ENCODE data around the gene GTF3C5.

Gene GTF3C5

DNA sequence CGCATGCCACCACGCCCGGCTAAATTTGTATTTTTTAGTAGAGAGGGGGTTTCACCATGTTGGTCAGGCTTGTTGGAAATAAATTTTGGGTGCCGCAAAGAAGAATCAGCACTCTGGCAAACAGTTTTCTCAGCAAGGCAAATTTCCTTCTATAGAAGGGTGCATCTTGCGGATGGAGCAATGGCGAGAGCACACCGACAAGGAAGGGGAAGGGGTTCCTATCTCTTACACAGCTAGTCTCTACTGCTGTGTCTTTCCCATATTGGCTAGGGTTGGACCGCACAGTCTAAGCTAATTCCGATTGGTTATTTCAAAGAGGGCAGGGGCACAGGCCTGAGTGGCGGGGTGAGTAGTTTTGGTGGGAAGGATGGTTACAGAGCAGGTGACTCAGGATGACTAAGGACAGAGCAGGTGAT is 707 bp downstream of the GTF3C5 start:
- DNase-seq: no peak

DNA sequence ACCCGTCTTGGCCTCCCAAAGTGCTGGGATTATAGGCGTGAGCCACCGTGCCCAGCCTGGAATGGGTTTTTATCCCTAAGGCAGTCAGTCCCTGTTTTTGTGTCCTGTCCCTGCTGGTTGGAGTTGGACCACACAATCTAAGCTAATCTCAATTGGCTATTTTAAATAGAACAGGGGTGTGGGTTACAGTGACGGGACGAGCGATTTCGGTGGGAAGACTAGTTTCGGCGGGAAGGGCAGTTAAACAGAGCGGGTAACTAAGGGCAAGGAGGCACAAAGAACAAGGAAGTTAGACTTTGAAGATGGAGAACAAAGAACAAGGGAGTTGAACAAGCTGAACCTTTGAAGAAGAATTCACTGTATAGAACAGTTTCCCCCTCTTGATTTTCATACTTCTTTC is 1.4 kb downstream of the GTF3C5 start:
- DNase-seq: no peak

DNA sequence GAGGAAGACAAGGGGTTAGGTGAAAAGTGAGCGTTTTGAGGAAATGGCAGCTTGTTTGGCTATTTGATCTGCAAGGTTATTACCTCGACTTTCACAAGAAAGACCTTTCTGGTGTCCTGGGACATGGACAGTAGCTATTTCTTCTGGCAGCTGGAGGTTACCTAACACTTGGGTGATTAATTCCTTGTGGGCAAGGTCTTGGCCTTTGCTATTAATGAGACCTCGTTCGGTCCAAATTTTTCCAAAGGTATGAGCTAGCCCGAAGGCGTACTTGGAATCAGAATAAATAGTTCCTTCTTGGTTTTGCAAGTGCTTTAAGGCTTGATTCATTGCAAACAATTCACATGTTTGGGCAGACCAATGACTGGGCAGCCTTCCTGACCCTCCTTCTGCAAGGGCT is 4.9 kb downstream of the GTF3C5 start:
- DNase-seq: no peak

DNA sequence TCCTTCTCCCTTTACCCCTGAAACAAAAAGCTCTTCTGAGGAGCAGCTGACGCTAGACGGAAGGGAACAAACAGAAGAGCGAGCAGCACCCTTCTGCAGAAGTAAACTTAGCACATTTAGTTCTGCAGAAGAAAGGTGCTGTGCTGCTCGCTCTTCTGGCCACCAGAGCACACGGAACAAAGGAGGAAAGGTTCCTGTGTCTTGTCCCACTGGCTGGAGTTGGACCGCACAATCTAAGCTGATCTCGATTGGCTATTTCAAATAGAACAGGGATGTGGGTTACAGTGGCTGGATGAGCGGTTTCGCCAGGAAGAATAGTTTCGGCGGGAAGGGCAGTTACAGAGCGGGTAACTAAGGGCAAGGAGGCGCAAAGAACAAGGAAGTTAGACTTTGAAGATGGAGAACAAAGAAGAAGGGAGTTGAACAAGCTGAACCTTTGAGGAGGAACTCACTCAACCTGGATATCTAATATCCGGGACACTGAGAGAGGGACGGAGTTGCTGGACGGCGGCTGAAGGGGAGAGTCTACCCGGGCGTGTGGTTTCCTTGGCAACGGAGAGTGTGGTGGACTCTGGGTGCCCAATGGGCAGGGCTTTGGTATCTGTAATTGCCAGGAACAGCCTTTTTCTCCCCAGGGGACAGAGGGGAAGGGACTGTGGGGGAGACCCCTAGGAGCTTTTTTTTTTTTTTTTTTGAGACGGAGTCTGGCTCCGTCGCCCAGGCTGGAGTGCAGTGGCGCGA is 7.1 kb downstream of the GTF3C5 start:
- DNase-seq: no peak

DNA sequence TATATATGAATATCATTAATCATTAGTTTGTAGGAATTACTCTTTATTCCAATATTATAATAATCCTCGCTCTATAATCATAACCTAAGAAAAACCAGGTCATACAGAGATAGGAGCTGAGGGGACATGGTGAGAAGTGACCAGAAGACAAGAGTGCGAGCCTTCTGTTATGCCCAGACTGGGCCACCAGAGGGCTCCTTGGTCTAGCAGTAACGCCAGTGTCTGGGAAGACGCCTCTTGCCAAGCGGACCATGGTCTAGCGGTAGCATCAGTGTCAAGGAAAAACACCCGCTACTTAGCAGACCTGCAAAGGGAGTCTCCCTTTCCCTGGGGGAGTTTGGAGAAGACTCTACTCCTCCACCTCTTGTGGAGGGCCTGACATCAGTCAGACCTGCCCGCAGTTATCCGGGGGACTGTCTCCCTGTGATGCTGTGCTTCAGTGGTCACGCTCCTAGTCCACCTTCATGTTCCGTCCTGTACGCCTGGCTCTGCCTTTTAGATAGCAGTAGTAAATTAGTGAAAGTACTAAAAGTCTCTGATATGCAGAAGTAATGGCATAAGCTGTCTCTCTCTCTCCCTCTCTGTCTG is 10.2 kb downstream of the GTF3C5 start:
- peak; percentile 39 to 43 for DNase-seq

DNA sequence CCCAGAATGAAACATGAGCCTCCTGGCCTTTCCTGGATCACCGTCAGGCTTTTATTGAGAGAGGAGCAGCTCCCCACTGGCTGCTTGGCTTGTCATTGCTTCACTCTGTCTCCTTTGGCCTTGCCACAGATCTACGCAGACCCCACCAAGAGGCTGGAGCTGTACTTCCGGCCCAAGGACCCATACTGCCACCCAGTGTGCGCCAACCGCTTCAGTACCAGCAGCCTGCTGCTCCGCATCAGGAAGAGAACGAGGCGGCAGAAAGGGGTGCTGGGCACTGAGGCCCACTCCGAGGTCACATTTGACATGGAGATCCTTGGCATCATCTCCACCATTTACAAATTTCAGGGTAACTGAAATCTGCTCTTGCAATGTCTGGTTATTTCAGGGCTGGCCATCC is 11.2 kb downstream of the GTF3C5 start:
- no peak for DNase-seq

DNA sequence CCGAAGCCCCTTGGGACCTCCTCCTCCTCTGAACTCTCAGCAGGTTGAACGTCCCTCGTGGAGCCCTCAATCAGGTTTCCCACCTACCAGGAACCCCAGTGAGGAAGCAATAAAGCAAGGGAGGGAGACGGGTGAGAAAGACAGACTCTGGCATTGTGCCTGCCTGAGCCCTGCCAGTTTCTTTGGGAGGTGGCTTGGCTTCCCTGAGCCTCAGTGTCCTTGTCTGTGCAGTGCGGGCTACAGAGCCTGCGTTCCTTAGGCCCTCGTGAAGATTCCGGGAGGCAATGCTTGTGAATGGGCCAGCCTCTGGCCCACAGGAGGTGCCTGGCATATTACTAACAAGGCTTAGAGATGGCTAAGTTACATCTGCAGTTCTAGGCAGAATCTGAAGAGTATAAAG is 11.9 kb downstream of the GTF3C5 start:
- DNase-seq: no peak

DNA sequence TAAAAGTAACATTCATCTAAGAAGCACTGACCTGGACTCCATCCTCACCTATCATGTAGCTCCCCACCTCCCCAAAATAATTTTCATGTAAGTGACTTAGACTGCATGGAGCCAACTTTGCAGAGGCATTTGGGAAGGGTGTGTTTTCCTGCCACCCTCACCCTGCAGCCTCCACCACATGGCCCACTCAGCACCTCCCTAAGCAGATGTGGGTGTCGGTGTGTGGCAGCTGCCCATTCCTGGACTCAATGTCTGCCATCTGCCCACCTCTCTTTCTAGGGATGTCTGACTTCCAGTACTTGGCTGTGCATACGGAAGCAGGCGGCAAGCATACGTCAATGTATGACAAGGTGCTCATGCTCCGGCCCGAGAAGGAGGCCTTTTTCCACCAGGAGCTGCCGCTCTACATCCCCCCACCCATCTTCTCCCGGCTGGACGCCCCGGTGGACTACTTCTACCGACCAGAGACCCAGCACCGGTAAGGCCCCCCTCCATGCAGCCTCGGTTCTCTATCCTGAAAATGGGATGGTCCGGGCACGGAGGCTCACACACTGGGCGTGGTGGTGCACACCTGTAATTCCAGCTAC is 12.7 kb downstream of the GTF3C5 start:
- no peak for DNase-seq

DNA sequence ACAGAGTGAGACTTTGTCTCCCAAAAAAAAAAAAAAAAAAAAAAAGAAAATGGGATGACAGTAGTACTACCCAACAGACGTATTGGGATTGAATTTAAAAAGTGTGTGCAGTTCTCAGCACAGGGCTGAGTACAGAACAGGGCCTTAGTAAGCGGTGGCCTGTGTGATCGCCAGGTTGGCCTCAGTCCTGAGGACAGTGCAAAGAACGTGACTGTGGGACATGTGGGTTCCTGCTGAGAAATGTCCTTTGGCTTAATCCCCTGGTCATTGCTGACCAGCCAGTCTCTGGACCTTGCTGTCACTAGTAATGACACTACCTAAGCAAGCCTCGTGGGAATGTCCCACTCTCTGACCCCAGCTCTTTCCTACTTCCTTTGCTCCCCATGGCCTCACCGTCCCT is 13.3 kb downstream of the GTF3C5 start:
- no peak for DNase-seq

DNA sequence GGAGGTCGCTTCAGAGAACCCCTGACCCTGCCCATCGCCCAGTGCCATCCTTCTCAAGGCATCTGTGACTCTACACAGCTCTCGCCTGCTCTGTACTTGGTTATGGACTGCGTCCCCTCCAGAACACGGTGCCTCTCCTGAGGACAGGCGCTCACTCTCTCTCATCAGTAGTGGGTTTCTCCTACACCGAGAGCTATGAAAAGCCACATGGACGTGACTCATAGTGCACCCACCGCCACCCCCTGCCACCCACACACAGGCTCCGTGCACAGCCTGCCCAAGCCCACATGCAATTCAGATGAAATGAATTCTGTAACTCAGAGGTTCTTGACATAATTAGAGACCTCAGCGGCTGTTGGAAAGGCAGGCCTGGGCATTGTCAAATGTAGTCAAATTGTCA is 13.9 kb downstream of the GTF3C5 start:
- no peak for DNase-seq

DNA sequence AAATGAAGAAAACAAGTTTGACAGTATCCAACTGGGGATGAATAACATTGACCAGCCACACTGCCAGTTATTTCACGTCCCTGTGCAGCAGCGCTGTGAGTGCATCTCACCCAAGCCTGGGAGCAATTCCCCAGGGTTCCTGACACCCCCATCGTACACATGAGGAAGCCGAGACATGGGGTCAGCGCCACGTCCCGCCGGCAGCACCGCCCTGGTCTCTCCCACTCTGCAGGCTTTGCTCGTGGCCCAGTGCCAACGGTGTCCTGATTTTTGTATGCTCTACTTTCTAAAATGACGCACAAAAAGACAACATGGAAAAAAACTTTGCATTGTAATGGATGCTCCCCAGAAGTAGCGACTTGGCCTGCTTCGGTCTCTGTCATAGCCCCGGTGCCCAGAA is 14.3 kb downstream of the GTF3C5 start:
- DNase-seq: no peak

DNA sequence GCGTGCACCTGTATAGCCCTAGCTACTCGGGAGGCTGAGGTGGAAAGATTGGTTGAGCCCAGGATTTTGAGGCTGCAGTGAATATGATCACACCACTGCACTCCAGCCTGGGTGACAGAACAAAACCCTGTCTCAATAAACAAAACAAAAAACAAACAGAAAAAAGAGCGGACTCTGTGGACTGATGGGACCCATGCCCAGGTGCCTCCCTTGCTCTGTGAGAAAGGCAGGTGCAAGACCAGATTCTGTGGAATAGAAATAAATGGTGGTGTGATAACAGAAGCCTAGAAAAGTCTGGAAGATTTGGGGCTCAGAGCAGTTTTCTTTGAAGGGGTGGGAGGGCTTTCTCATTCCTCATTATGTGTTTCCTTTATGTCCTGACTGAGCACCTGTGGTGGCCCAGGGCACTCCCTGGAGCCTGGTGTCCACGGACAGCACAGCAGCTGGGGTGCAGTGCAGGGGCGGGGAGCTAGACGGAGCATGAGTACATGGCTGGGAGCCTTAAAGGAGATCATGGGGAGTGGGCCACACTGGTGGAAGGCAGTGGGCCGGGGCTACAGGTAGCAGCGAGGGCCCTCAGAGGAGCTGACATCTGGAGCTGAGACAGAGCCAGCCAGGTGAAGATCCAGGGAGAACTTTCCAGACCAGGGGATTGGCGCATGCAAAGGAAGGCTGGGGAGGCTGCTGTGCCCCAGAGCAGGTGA is 15.6 kb downstream of the GTF3C5 start:
- no peak for DNase-seq

DNA sequence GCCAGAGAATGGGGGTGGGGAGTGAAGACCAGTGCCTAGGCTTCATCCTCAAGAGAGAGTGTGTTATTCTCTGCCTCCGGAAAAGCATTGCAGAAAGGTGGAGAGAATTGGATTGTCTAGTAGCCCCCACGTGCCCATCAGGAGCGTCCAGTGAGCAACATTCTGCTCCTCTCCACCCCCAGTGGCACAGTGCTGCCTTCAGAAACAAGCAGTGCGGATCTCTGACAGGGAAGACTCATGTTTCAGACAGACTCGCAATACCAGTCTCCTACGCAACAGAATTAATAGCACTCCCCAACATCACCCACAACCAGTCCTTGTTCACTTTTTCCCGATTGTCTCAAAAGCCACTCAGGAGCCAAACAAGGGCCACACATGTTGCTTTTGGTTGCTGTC is 16.1 kb downstream of the GTF3C5 start:
- DNase-seq: no peak

DNA sequence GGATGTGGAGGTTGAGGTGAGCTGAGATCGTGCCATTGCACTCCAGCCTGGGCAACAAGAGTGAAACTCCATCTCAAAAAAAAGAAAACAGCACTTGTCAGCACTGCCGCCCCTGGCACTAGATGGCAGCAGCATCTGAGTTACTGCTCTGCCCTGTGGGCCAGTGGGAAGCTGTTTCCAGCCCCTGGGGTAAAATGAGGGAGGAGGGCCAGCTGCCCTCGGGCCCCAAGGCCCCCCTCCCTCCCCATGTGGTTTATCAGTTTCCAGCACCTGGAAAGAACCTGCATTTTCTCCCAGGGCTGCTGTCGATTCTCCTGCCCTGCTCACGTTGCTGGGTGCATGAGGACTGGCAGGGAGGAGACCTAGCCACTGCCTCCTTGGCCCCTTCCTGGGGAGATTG is 17.8 kb downstream of the GTF3C5 start:
- peak in 1 of 2 donors; percentile 40 for DNase-seq

DNA sequence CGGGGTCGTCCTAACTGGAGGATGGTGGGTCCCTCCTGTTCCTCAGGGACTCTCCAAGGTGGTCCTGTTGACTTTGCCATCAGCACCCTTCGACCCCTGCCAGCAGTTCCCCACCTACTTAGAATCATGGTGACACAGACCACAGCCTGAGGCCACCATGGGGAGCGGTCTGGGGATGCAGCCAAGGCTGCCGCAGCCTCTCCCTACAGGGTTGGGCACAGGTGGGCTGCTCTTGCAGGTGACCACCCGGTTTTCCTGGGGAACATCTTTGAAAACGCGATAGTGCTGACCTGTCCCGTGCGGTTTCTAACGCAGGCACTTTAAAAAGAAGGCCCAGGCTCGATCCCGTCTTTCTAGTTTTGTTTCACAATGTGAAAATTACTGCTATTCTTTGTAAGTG is 18.2 kb downstream of the GTF3C5 start:
- DNase-seq: no peak

DNA sequence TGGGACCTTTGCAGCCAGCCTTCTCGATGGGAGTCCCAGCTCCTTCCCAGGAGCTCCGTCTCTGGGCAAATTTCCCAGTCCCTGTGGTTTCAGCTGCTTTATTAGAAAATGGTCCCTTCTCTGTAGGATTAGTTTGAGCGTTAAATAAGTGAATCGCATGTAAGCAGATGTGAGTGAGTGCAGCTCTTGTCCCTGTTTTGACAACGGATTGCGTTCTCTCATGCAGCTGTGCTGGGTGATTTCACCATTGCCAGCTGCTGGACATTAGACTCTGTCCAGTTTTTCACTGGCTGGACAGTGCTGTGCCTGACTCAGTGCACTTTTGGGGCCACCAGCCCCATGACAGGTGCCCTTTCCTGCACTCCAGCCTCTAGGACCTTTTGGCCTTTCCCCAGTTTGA is 19.3 kb downstream of the GTF3C5 start:
- DNase-seq: no peak

DNA sequence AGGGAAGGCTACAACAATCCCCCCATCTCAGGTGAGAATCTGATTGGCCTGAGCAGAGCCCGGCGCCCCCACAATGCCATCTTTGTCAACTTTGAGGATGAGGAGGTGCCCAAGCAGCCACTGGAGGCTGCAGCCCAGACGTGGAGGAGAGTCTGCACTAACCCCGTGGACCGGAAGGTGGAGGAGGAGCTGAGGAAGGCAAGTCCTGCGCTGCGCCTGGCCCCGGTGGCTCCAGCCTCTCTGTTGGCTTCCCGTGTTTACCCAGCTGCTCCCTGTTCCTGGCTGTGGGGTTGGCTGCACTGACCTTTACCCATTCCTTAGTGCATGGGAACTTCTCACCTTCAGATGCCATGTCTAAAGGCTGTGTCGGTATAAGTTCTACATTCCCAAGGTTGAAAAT is 20.0 kb downstream of the GTF3C5 start:
- no peak for DNase-seq

DNA sequence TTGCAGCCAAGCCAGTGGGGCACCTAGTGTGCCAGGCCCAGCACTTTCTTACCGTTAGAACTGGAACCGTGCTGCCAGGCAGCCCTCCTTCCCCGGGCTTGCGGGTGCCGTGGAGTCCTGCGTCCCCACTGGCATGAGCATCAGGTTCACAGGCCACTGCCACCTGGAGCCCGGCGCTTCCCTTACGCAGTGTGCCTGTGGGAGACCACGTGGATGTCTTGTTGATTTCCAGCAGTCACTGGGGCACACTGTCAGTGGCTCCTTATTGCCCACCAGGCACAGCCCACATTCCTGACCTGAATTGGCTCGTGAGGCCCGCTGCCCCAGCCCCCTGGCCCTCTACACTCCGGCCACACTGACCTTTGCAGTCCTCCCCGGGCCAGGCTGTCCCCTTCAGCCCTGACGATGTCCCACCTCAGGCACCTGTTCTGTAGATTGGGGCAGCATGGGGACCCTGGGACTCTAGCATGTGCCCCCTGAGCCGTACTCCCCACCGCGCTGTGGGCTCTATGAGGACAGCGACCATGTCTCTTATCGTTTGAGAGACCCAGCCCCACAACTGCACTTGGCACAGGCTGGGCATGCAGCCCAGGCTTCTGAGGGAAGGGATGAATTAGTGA is 20.6 kb downstream of the GTF3C5 start:
- DNase-seq: no peak

DNA sequence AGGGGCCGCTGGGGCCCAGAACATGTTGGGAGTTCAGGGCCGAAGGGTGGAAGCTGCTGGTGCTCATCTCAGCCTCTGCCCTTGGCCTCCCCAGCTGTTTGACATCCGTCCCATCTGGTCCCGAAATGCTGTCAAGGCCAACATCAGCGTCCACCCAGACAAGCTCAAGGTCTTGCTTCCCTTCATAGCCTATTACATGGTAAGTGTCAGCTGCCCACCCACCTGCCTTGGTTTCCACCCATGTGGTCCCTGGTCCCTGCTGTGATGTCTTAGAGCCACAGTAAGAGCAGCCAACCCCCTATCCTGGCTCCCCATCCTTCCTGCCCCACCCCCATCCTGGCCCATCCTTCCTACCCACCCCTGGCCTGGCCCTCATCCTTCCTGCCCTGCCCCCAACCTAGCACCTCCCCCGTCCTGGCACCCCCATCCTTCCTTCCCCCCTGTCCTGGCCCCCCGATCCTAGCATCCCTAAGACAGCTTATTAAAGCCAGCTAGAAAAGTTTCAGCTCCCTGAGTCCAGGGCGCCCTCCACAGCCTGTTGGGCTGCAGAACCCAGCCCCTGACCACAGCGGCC is 21.3 kb downstream of the GTF3C5 start:
- DNase-seq: no peak

DNA sequence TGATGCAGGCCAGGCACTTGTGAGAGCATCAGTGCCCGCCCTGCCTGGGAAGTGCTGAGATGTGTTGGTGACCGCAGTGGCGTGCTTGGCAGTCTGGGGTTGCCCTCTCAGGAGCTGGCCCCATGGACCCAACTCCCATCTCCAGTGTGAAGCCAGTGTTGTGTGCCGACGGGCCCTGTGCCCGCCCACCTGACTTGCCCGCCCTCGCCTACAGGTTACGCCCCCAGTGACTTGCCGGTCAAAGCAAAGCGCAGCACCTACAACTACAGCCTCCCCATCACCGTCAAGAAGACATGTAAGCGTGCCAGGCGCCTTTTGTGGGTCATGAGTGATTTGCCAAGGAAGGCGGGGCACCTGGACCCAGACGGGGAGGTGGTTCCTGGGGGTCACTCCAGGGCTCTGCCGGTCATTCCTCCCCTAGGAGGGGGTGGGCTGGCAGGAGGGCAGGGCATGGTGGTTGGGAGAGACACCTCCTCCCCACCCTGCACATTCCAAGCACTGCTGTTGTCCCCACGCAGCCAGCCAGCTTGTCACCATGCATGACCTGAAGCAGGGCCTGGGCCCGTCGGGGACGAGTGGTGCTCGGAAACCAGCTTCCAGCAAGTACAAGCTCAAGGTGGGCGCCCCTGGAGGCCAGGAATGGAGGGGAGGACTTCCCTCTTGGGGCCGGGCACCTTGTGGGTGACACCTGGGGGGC is 23.5 kb downstream of the GTF3C5 start:
- no peak for DNase-seq

DNA sequence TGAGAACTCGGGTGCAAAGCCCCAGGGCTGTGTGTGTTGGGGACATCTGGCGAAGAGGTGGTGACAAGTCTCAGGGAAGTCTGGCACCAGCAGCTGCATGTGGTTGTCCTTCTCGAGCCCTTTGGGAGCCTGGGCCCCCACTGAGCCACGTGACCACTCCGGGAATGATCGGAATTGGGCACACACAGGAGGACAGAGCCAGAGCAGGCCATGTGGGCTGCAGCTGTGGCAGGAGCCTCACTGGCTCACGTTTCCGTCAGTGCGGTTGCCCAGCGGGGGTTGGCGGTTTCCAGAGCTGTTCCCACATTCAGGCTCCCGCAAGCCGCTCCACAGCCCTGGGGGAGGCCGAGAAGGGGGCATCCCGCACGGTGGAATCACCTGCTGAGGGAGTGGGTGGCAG is 24.2 kb downstream of the GTF3C5 start:
- no peak for DNase-seq

DNA sequence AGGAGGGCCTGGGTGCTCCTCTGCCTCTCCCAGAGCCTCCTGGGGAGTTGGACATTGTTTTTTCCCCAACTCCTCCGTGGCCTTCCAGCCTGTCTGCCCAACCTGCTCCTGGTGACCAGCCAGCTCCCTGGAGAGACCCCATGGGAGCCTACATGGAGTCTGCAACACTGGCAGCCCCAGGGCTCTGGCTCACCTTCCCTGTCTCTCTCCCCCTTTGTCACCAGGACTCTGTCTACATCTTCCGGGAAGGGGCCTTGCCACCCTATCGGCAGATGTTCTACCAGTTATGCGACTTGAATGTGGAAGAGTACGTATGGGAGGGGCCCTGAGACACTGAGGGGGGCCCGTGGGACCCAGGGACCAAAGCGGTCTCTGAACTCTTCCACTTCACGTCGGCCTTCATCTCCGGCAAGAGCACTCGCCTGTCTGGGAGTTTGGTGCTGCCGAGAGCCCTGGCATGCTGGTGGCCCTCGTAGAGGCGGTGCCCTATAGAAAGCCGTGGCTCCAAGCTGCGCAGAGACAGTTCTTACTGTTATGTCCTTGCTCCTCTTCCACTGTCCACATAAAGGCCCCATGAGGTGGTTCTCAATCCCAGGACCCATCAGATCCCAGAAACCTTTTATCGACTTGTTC is 25.1 kb downstream of the GTF3C5 start:
- no peak for DNase-seq

All from CD4-positive, alpha-beta T cell treated with Interleukin-4 for 1 hour (primary cell).